Measurements from ENCODE around the gene RELN.
A peak's percentile ranks its signal among the peaks of the same experiment; 100 is the strongest.

RELN gene

GRCh38 chr7:103447073-103447960 is 542.1 kb downstream of the RELN start:
- no peak overlapping the region for H2BK5ac ChIP-seq (ENCODE audit: low read depth, low read length, poor library complexity, severe bottlenecking)
- no peak overlapping the region for H3K4ac ChIP-seq (ENCODE audit: low read depth in 1 of 2, low read length in 2 of 2)
- H3K9me3 ChIP-seq (ENCODE audit: control insufficient read depth, low read length), result no peaks in the 10 kb centered on the region
- peaks cover 45 to 53% of the 10 kb centered on the region in 2 experiments for H3K27me3 ChIP-seq (ENCODE audit: control insufficient read depth in 1 of 2, insufficient read depth in 1 of 2, low read length in 2 of 2)
- H2BK120ac ChIP-seq (ENCODE audit: low read depth, low read length), result no peak overlapping the region
- no peak overlapping the region for H3K9ac ChIP-seq (ENCODE audit: low read length)
- no peak overlapping the region for H2AK5ac ChIP-seq (ENCODE audit: low read length, severe bottlenecking)
- H2AFZ ChIP-seq (ENCODE audit: low read depth, low read length), result no peak overlapping the region
- DNase-seq, result peak; percentile 39
- H3K27ac ChIP-seq (ENCODE audit: low read length, poor library complexity, severe bottlenecking), result no peak overlapping the region
- no peak overlapping the region for H4K8ac ChIP-seq (ENCODE audit: low read length)
- no peaks in the 10 kb centered on the region for H3K36me3 ChIP-seq (ENCODE audit: control insufficient read depth in 1 of 2, insufficient read depth in 2 of 2, low read depth in 1 of 2, low read length in 2 of 2)
- no peak overlapping the region for H3K23ac ChIP-seq (ENCODE audit: low read length in 2 of 2)
- no peak overlapping the region for H3K18ac ChIP-seq (ENCODE audit: low read depth in 1 of 2, low read length in 2 of 2)
- peaks cover 10% of the 10 kb centered on the region for H3K4me1 ChIP-seq (ENCODE audit: control insufficient read depth, insufficient read depth, low read depth, low read length)
- no peak overlapping the region for H3K4me2 ChIP-seq (ENCODE audit: low read length, poor library complexity, severe bottlenecking)
- 20% methylated on average over 15 of the region's 17 CpGs for WGBS
- no peaks in the 10 kb centered on the region for H3K79me1 ChIP-seq (replicated peaks; ENCODE audit: low read length, poor library complexity, severe bottlenecking)
- H2BK12ac ChIP-seq (ENCODE audit: low read length in 2 of 2), result no peak overlapping the region
- H4K91ac ChIP-seq (ENCODE audit: low read length), result no peak overlapping the region
- no peak overlapping the region for H3K14ac ChIP-seq (ENCODE audit: low read length in 2 of 2)
- no peak overlapping the region for H3K4me3 ChIP-seq (ENCODE audit: insufficient read depth in 1 of 2, low read depth in 1 of 2, low read length in 2 of 2)
- H2BK15ac ChIP-seq (ENCODE audit: low read depth, poor library complexity, severe bottlenecking), result no peak overlapping the region

- no peak within 1 kb of the TSS for H3K27ac ChIP-seq (ENCODE audit: low read length, poor library complexity, severe bottlenecking)
- no peak within 1 kb of the TSS for H2BK12ac ChIP-seq (ENCODE audit: low read length in 2 of 2)
- no peaks in the 10 kb centered on the region for H3K9me3 ChIP-seq (ENCODE audit: control insufficient read depth, low read length)
- no peak within 1 kb of the TSS for H2AK5ac ChIP-seq (ENCODE audit: low read length, severe bottlenecking)
- no peak within 1 kb of the TSS for H2BK120ac ChIP-seq (ENCODE audit: low read depth, low read length)
- H4K8ac ChIP-seq (ENCODE audit: low read length), result no peak within 1 kb of the TSS
- peak within 1 kb of the TSS; percentile 14 for H3K9ac ChIP-seq (ENCODE audit: low read length)
- no peak within 1 kb of the TSS for H3K18ac ChIP-seq (ENCODE audit: low read depth in 1 of 2, low read length in 2 of 2)
- peaks cover 10% of the 10 kb centered on the region for H3K4me1 ChIP-seq (ENCODE audit: control insufficient read depth, insufficient read depth, low read depth, low read length)
- no peak within 1 kb of the TSS for H3K4ac ChIP-seq (ENCODE audit: low read depth in 1 of 2, low read length in 2 of 2)
- no peak within 1 kb of the TSS for H3K23ac ChIP-seq (ENCODE audit: low read length in 2 of 2)
- peak within 1 kb of the TSS; percentile 31 to 70 for H3K4me3 ChIP-seq (ENCODE audit: insufficient read depth in 1 of 2, low read depth in 1 of 2, low read length in 2 of 2)
- H3K4me2 ChIP-seq (ENCODE audit: low read length, poor library complexity, severe bottlenecking), result peak within 1 kb of the TSS; percentile 79
- no peak within 1 kb of the TSS for H2BK15ac ChIP-seq (ENCODE audit: low read depth, poor library complexity, severe bottlenecking)
- DNase-seq, result no peak
- no peak within 1 kb of the TSS for H2BK5ac ChIP-seq (ENCODE audit: low read depth, low read length, poor library complexity, severe bottlenecking)
- no peak within 1 kb of the TSS for H4K91ac ChIP-seq (ENCODE audit: low read length)
- peaks cover 49 to 61% of the 10 kb centered on the region in 2 experiments for H3K27me3 ChIP-seq (ENCODE audit: control insufficient read depth in 1 of 2, insufficient read depth in 1 of 2, low read length in 2 of 2)
- H3K14ac ChIP-seq (ENCODE audit: low read length in 2 of 2), result no peak within 1 kb of the TSS
- no peaks in the 10 kb centered on the region for H3K36me3 ChIP-seq (ENCODE audit: control insufficient read depth in 1 of 2, insufficient read depth in 2 of 2, low read depth in 1 of 2, low read length in 2 of 2)
- no peaks in the 10 kb centered on the region for H3K79me1 ChIP-seq (replicated peaks; ENCODE audit: low read length, poor library complexity, severe bottlenecking)
- H2AFZ ChIP-seq (ENCODE audit: low read depth, low read length), result peak within 1 kb of the TSS; percentile 39
- WGBS, result 6% methylated on average over 34 of the region's 54 CpGs
Measured at GRCh38 chr7:103446049-103446520, 543.4 kb downstream of the RELN start, which contains the start of gene SLC26A5. TSS of gene SLC26A5 (minus strand) at chr7:103446207. CDS start at chr7:103421514, 24,693 bp downstream.

DNA sequence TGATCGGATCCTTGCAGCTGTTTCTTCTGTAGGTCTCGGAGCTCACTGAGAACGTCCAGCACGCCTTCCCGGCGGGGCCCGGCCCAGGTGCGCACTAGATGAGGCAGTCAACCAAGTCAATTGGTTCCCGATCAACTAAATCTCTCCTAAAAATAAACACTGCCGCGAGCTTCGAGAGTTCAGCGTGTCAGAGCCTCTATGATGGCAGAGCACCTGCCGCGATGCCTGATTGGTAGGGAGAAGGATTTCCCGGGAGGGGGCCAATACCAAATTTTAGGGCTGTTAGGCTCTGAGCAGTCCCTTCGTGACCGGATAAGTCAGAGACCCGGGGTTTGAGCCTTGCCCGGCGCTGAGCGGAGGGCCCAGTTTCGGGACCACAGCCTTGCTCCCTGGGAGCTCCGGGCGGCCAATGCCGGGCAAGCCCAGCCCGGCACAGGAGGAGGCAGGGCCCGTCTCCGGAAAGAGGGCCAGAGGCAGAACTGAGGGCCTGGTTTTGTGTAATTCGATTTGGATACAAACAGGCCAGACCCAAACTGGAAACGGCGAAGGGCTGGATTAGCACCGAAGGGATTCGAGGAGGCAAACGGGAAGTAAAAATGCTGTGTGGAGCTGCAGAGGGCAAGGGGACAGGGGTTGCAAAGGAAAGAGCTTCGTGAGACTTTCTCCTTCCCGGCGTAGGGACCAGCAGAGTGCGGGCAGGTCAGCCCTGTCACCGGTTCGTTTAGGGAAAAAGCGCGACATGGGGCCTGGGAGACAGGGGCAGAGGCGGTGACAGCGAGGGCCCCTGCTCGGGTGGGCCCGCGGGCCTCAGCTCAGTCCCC is 544.0 kb downstream of the RELN start:
- no peak overlapping the region for H3K4ac ChIP-seq (ENCODE audit: low read depth in 1 of 2, low read length in 2 of 2)
- H3K4me3 ChIP-seq (ENCODE audit: insufficient read depth in 1 of 2, low read depth in 1 of 2, low read length in 2 of 2), result peak overlapping the region; percentile 14 to 70
- H3K14ac ChIP-seq (ENCODE audit: low read length in 2 of 2), result no peak overlapping the region
- H3K9ac ChIP-seq (ENCODE audit: low read length), result peak overlapping the region; percentile 14
- H3K9me3 ChIP-seq (ENCODE audit: control insufficient read depth, low read length), result no peaks in the 10 kb centered on the region
- no peak overlapping the region for H2BK15ac ChIP-seq (ENCODE audit: low read depth, poor library complexity, severe bottlenecking)
- H4K8ac ChIP-seq (ENCODE audit: low read length), result no peak overlapping the region
- no peak overlapping the region for H2BK12ac ChIP-seq (ENCODE audit: low read length in 2 of 2)
- peaks cover 49 to 65% of the 10 kb centered on the region in 2 experiments for H3K27me3 ChIP-seq (ENCODE audit: control insufficient read depth in 1 of 2, insufficient read depth in 1 of 2, low read length in 2 of 2)
- peak overlapping the region; percentile 39 for H2AFZ ChIP-seq (ENCODE audit: low read depth, low read length)
- H3K79me1 ChIP-seq (replicated peaks; ENCODE audit: low read length, poor library complexity, severe bottlenecking), result no peaks in the 10 kb centered on the region
- no peak overlapping the region for H4K91ac ChIP-seq (ENCODE audit: low read length)
- peak overlapping the region; percentile 79 for H3K4me2 ChIP-seq (ENCODE audit: low read length, poor library complexity, severe bottlenecking)
- no peak overlapping the region for H3K18ac ChIP-seq (ENCODE audit: low read depth in 1 of 2, low read length in 2 of 2)
- H2BK120ac ChIP-seq (ENCODE audit: low read depth, low read length), result no peak overlapping the region
- H2BK5ac ChIP-seq (ENCODE audit: low read depth, low read length, poor library complexity, severe bottlenecking), result no peak overlapping the region
- H3K4me1 ChIP-seq (ENCODE audit: control insufficient read depth, insufficient read depth, low read depth, low read length), result peaks cover 10% of the 10 kb centered on the region
- 13% methylated on average over 43 of the region's 48 CpGs for WGBS
- H3K27ac ChIP-seq (ENCODE audit: low read length, poor library complexity, severe bottlenecking), result no peak overlapping the region
- H3K23ac ChIP-seq (ENCODE audit: low read length in 2 of 2), result no peak overlapping the region
- peak; percentile 1 for DNase-seq
- no peak overlapping the region for H2AK5ac ChIP-seq (ENCODE audit: low read length, severe bottlenecking)
- H3K36me3 ChIP-seq (ENCODE audit: control insufficient read depth in 1 of 2, insufficient read depth in 2 of 2, low read depth in 1 of 2, low read length in 2 of 2), result no peaks in the 10 kb centered on the region

DNA sequence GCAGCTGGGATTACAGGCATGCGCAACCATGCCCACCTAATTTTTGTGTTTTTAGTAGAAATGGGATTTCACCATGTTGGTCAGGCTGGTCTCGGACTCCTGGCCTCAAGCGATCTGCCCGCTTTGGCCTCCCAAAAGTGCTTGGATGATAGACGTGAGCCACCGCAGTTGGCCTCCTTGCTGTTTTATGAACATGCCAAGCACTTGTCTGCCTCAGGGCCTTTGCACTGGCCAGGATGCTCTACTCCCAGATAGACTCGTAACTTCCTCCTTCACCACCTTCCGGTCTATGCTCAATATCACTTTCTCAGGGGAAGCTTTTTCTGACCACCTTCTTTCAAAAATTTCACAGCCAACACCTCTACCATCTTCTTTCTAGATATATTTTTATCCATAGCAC is 549.8 kb downstream of the RELN start:
- H2BK120ac ChIP-seq (ENCODE audit: low read depth, low read length), result no peak overlapping the region
- H3K27me3 ChIP-seq (ENCODE audit: control insufficient read depth in 1 of 2, insufficient read depth in 1 of 2, low read length in 2 of 2), result peaks cover 23 to 43% of the 10 kb centered on the region in 2 experiments
- H3K23ac ChIP-seq (ENCODE audit: low read length in 2 of 2), result no peak overlapping the region
- no peak overlapping the region for H2AK5ac ChIP-seq (ENCODE audit: low read length, severe bottlenecking)
- no peak overlapping the region for H3K4me3 ChIP-seq (ENCODE audit: insufficient read depth in 1 of 2, low read depth in 1 of 2, low read length in 2 of 2)
- no peak overlapping the region for H4K8ac ChIP-seq (ENCODE audit: low read length)
- no peak overlapping the region for H3K18ac ChIP-seq (ENCODE audit: low read depth in 1 of 2, low read length in 2 of 2)
- no peak overlapping the region for H2BK12ac ChIP-seq (ENCODE audit: low read length in 2 of 2)
- no peak overlapping the region for H2BK15ac ChIP-seq (ENCODE audit: low read depth, poor library complexity, severe bottlenecking)
- no peak overlapping the region for H4K91ac ChIP-seq (ENCODE audit: low read length)
- no peak overlapping the region for H3K4ac ChIP-seq (ENCODE audit: low read depth in 1 of 2, low read length in 2 of 2)
- no peak overlapping the region for H3K27ac ChIP-seq (ENCODE audit: low read length, poor library complexity, severe bottlenecking)
- no peaks in the 10 kb centered on the region for H3K9me3 ChIP-seq (ENCODE audit: control insufficient read depth, low read length)
- no peak overlapping the region for H3K4me2 ChIP-seq (ENCODE audit: low read length, poor library complexity, severe bottlenecking)
- H2AFZ ChIP-seq (ENCODE audit: low read depth, low read length), result no peak overlapping the region
- H3K79me1 ChIP-seq (replicated peaks; ENCODE audit: low read length, poor library complexity, severe bottlenecking), result no peaks in the 10 kb centered on the region
- no peak for DNase-seq
- no peaks in the 10 kb centered on the region for H3K4me1 ChIP-seq (ENCODE audit: control insufficient read depth, insufficient read depth, low read depth, low read length)
- no peaks in the 10 kb centered on the region for H3K36me3 ChIP-seq (ENCODE audit: control insufficient read depth in 1 of 2, insufficient read depth in 2 of 2, low read depth in 1 of 2, low read length in 2 of 2)
- no peak overlapping the region for H3K14ac ChIP-seq (ENCODE audit: low read length in 2 of 2)
- no peak overlapping the region for H2BK5ac ChIP-seq (ENCODE audit: low read depth, low read length, poor library complexity, severe bottlenecking)
- 86% methylated on average over 8 of the region's 8 CpGs for WGBS
- no peak overlapping the region for H3K9ac ChIP-seq (ENCODE audit: low read length)

Data from mesenchymal stem cell (in vitro differentiated cells and primary cell).